ENCODE results near the gene FAM163B.

GRCh38 chr9:133641396-133641655 lies 32.1 kb upstream of the FAM163B start:
- TF ChIP-seq, protein P1, sequence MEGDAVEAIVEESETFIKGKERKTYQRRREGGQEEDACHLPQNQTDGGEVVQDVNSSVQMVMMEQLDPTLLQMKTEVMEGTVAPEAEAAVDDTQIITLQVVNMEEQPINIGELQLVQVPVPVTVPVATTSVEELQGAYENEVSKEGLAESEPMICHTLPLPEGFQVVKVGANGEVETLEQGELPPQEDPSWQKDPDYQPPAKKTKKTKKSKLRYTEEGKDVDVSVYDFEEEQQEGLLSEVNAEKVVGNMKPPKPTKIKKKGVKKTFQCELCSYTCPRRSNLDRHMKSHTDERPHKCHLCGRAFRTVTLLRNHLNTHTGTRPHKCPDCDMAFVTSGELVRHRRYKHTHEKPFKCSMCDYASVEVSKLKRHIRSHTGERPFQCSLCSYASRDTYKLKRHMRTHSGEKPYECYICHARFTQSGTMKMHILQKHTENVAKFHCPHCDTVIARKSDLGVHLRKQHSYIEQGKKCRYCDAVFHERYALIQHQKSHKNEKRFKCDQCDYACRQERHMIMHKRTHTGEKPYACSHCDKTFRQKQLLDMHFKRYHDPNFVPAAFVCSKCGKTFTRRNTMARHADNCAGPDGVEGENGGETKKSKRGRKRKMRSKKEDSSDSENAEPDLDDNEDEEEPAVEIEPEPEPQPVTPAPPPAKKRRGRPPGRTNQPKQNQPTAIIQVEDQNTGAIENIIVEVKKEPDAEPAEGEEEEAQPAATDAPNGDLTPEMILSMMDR (IDR thresholded peaks at IDR 0.05; ENCODE audit: low read length), result no peak
- no peak for TF ChIP-seq EZH2 (IDR thresholded peaks at IDR 0.05; ENCODE audit: borderline replicate concordance, low read length)
